CD14-positive monocyte (primary cell): ENCODE data around the gene OR4Q2. TPM values are rescaled to one million over a fixed set of nuclear protein-coding genes. Genes with fewer than 3 reads are reported as not detected.
"Not testable (repeated sequence)": the region's sequence is repeated elsewhere in the genome, so short reads cannot be mapped to it uniquely, and the experiment has no call there.

ENCODE experiments used
- DNase-seq, 3 donors: peaks; one replicate each; pipeline ENCODE4 v3.0.0-alpha.2; 2011 to 2022
- H2AFZ ChIP-seq: 2 replicates; pipeline ENCODE4 v1.6.0; 2012; ENCODE audit warnings: mild to moderate bottlenecking, low read depth, low read length, inconsistent platforms; ENCODE audit not compliant: insufficient read depth, poor library complexity, severe bottlenecking
- H3K27ac ChIP-seq, 2 donors: 1 replicate in 1 of 2; 2 replicates in 1 of 2; pipeline ENCODE4 v1.5.1; 2012 to 2013; ENCODE audit warnings: low read length in 2 of 2, control low read depth in 1 of 2, inconsistent platforms in 1 of 2, low read depth in 1 of 2, mild to moderate bottlenecking in 1 of 2
- H3K27me3 ChIP-seq, 2 donors: one replicate each; pipeline versions ENCODE4 v1.6.0 to v1.6.1; 2011 to 2013; ENCODE audit warnings: low read length in 2 of 2; ENCODE audit not compliant: control insufficient read depth in 2 of 2, insufficient read depth in 2 of 2
- H3K36me3 ChIP-seq, 2 donors: replicated peaks in 1 of 2; 1 replicate in 1 of 2; 2 replicates in 1 of 2; pipeline versions ENCODE4 v1.5.1 to v1.6.1; 2012 to 2013; ENCODE audit warnings: low read length in 2 of 2, control low read depth in 1 of 2, inconsistent platforms in 1 of 2, mild to moderate bottlenecking in 1 of 2; ENCODE audit not compliant: insufficient read depth in 2 of 2, control insufficient read depth in 1 of 2
- H3K4me1 ChIP-seq, 2 donors: 1 replicate in 1 of 2; 2 replicates in 1 of 2; pipeline versions ENCODE4 v1.5.1 to v1.6.1; 2012 to 2013; ENCODE audit warnings: low read length in 2 of 2, control low read depth in 1 of 2, inconsistent platforms in 1 of 2, mild to moderate bottlenecking in 1 of 2, moderate library complexity in 1 of 2; ENCODE audit not compliant: insufficient read depth in 2 of 2, control insufficient read depth in 1 of 2
- H3K4me2 ChIP-seq: replicated peaks from 2 replicates; pipeline ENCODE3; 2012; ENCODE audit warnings: low read length, moderate library complexity, mild to moderate bottlenecking; ENCODE audit not compliant: poor library complexity, severe bottlenecking; ENCODE audit errors: extremely low read depth
- H3K4me3 ChIP-seq, 3 experiments: fragments of 200-600 bp in 1 of 3; sonication (generic) in 1 of 3; replicated peaks in 1 of 3; 1 replicate in 2 of 3; 2 replicates in 1 of 3; pipeline ENCODE4 v1.5.1; 2011 to 2013; ENCODE audit warnings: low read length in 3 of 3, mild to moderate bottlenecking in 3 of 3, control low read depth in 2 of 3, low read depth in 2 of 3, inconsistent platforms in 1 of 3, moderate library complexity in 1 of 3
- H3K79me2 ChIP-seq: 2 replicates; pipeline ENCODE4 v1.6.0; 2012; ENCODE audit warnings: mild to moderate bottlenecking, control low read depth, inconsistent platforms, low read length, moderate library complexity; ENCODE audit not compliant: insufficient read depth
- H3K9ac ChIP-seq: 2 replicates; pipeline ENCODE4 v1.6.0; 2017; ENCODE audit warnings: low read length, mild to moderate bottlenecking; ENCODE audit not compliant: insufficient read depth, poor library complexity, severe bottlenecking
- H3K9me3 ChIP-seq, 2 donors: replicated peaks in 1 of 2; 1 replicate in 1 of 2; 2 replicates in 1 of 2; pipeline versions ENCODE4 v1.5.1 to v1.6.1; 2012 to 2013; ENCODE audit warnings: low read length in 2 of 2, control low read depth in 1 of 2; ENCODE audit not compliant: control insufficient read depth in 1 of 2, insufficient read depth in 1 of 2
- H4K20me1 ChIP-seq: 2 replicates; pipeline ENCODE4 v1.6.0; 2012; ENCODE audit warnings: mild to moderate bottlenecking, low read length, control low read depth, moderate library complexity; ENCODE audit not compliant: insufficient read depth
- H3K27ac Mint-ChIP-seq, 7 donors: one replicate each; pipeline ENCODE4 v1.8.0; 2020; ENCODE audit warnings: mild to moderate bottlenecking in 7 of 7, mixed read lengths in 7 of 7, moderate library complexity in 6 of 7, inconsistent platforms in 2 of 7
- H3K27me3 Mint-ChIP-seq, 3 donors: one replicate each; pipeline ENCODE4 v1.8.0; 2021 to 2022; ENCODE audit warnings: low read depth in 3 of 3, mild to moderate bottlenecking in 3 of 3, mixed read lengths in 3 of 3, moderate library complexity in 3 of 3, inconsistent platforms in 1 of 3
- H3K36me3 Mint-ChIP-seq, 2 donors: one replicate each; pipeline ENCODE4 v1.8.0; 2020; ENCODE audit warnings: mixed read lengths in 2 of 2, inconsistent platforms in 1 of 2, mild to moderate bottlenecking in 1 of 2
- H3K4me1 Mint-ChIP-seq: one replicate; pipeline ENCODE4 v1.8.0; 2020; ENCODE audit warnings: mild to moderate bottlenecking, mixed read lengths
- H3K4me3 Mint-ChIP-seq, 2 donors: one replicate each; pipeline ENCODE4 v1.8.0; 2020; ENCODE audit warnings: mild to moderate bottlenecking in 2 of 2, mixed read lengths in 2 of 2, moderate library complexity in 1 of 2
- H3K9me3 Mint-ChIP-seq, 7 donors: one replicate each; pipeline ENCODE4 v1.8.0; 2020 to 2022; ENCODE audit warnings: mixed read lengths in 7 of 7, mild to moderate bottlenecking in 6 of 7, moderate library complexity in 6 of 7, inconsistent platforms in 2 of 7
- WGBS: methylation state at CpG from one replicate; pipeline ENCODE4 v1.1.5; 2013; ENCODE audit warnings: missing lambda C conversion rate; ENCODE audit not compliant: insufficient coverage; 5-methylcytosine and 5-hydroxymethylcytosine counted together
- intact Hi-C, 2 donors: fragments of 100-400 bp; cut with micrococcal nuclease; formaldehyde crosslinking; loops; one replicate each; pipeline versions ENCODE4 v1.15.0 to v1.15.1; 2023
- polyA minus RNA-seq: library from RNA; depleted of rRNA, polyadenylated mRNA; stranded (reverse); fragments of >200 nt; gene quantifications from 2 replicates; pipeline ENCODE4 v1.2.3, GENCODE V29; 2012
- polyA plus RNA-seq, 3 donors: library from polyadenylated mRNA; depleted of rRNA in 1 of 3; unstranded in 2 of 3; stranded (reverse) in 1 of 3; fragments of 300-500 nt in 2 of 3; fragments of >200 nt in 1 of 3; fragmentation: Illumina TruSeq in 2 of 3; gene quantifications; 1 replicate in 2 of 3; 2 replicates in 1 of 3; pipeline ENCODE4 v1.2.3, GENCODE V29; 2012 to 2021
- total RNA-seq, 12 experiments: library from RNA in 1 of 12; stranded (reverse) in 1 of 12; fragments of 120-200 nt in 1 of 12; gene quantifications; one replicate each; pipeline ENCODE4 v1.2.4 and lab custom pipeline; 2013 to 2026; ENCODE audit warnings: mixed read lengths in 6 of 12, inconsistent platforms in 1 of 12
- TF ChIP-seq, protein P1 (sequence below): fragments of 200-600 bp; IDR thresholded peaks from one replicate; pipeline ENCODE4 v1.8.0; 2022; ENCODE audit warnings: antibody characterized with exemption, mild to moderate bottlenecking

The OR4Q2 gene
- 0.10 TPM for total RNA-seq (2013)
- not detected for polyA plus RNA-seq
- not detected in 2 replicates for polyA minus RNA-seq
- 0 to 1.4 (median 0) reads per million in 11 experiments for total RNA-seq (lab: John Stamatoyannopoulos, UW)

- H3K27ac ChIP-seq, result no peak within 1 kb of the TSS
- Mint-ChIP-seq H3K27ac (peak within 1 kb of the TSS in 3 of 7 donors; percentile 61 to 80 (median 79)), H3K4me3 (no peak within 1 kb of the TSS), H3K27me3 (peaks cover 0 to 1% (median 0%) of the 10 kb centered on the region in 3 donors), H3K4me1 (peaks cover 4% of the 10 kb centered on the region), H3K36me3 (no peaks in the 10 kb centered on the region), H3K9me3 (peaks cover 3 to 8% (median 6%) of the 10 kb centered on the region in 7 donors)
- no peak within 1 kb of the TSS for H2AFZ ChIP-seq
- no peaks in the 10 kb centered on the region for H3K36me3 ChIP-seq
- no peaks in the 10 kb centered on the region for H4K20me1 ChIP-seq
- H3K9me3 ChIP-seq, result peaks cover 0 to 3% of the 10 kb centered on the region in 2 donors
- peaks cover 0 to 5% of the 10 kb centered on the region in 2 donors for H3K4me1 ChIP-seq
- H3K27me3 ChIP-seq, result no peaks in the 10 kb centered on the region
- no peak within 1 kb of the TSS for H3K4me3 ChIP-seq
- H3K4me2 ChIP-seq, result no peak within 1 kb of the TSS
- no peaks in the 10 kb centered on the region for H3K79me2 ChIP-seq
- intact Hi-C loops, result no loop called here
- no peak for DNase-seq
- H3K9ac ChIP-seq, result no peak within 1 kb of the TSS
- TF ChIP-seq, protein P1, sequence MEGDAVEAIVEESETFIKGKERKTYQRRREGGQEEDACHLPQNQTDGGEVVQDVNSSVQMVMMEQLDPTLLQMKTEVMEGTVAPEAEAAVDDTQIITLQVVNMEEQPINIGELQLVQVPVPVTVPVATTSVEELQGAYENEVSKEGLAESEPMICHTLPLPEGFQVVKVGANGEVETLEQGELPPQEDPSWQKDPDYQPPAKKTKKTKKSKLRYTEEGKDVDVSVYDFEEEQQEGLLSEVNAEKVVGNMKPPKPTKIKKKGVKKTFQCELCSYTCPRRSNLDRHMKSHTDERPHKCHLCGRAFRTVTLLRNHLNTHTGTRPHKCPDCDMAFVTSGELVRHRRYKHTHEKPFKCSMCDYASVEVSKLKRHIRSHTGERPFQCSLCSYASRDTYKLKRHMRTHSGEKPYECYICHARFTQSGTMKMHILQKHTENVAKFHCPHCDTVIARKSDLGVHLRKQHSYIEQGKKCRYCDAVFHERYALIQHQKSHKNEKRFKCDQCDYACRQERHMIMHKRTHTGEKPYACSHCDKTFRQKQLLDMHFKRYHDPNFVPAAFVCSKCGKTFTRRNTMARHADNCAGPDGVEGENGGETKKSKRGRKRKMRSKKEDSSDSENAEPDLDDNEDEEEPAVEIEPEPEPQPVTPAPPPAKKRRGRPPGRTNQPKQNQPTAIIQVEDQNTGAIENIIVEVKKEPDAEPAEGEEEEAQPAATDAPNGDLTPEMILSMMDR, result no peak
Observed at GRCh38 chr14:20001863-20002262, at the start of gene OR4Q2. Gene OR4Q2, plus strand, starts transcription at chr14:20002163.

GRCh38 chr14:19969735-19970134, 32.2 kb upstream of the OR4Q2 start:
- H3K4me3 ChIP-seq, H3K27ac Mint-ChIP-seq, H3K79me2 ChIP-seq, intact Hi-C loops, H3K4me1 ChIP-seq, H4K20me1 ChIP-seq, H3K4me3 Mint-ChIP-seq, DNase-seq, H3K27me3 ChIP-seq, H2AFZ ChIP-seq, H3K27me3 Mint-ChIP-seq, H3K9ac ChIP-seq, H3K4me1 Mint-ChIP-seq, H3K9me3 Mint-ChIP-seq, H3K9me3 ChIP-seq, H3K36me3 Mint-ChIP-seq, H3K36me3 ChIP-seq, H3K4me2 ChIP-seq, H3K27ac ChIP-seq: not testable (repeated sequence)
- 83% methylated on average over 2 of the region's 2 CpGs for WGBS
